WERI-Rb-1 (cell line): ENCODE results near the gene CDIP1.
"Not testable (repeated sequence)": the region's sequence is repeated elsewhere in the genome, so short reads cannot be mapped to it uniquely, and the experiment has no call there.

Experiments used
- DNase-seq: peaks from one replicate; pipeline ENCODE4 v3.0.0-alpha.2; 2020
- H3K27ac ChIP-seq: fragments of 250-450 bp; sonication (Bioruptor Pico); 2 replicates; pipeline ENCODE4 v1.5.1; 2020; ENCODE audit warnings: mild to moderate bottlenecking, moderate library complexity
- H3K27me3 ChIP-seq: fragments of 250-450 bp; sonication (Bioruptor Pico); 2 replicates; pipeline ENCODE4 v1.5.1; 2021; ENCODE audit warnings: mild to moderate bottlenecking, low read depth, moderate library complexity; ENCODE audit not compliant: insufficient read depth, severe bottlenecking
- H3K36me3 ChIP-seq: fragments of 250-450 bp; sonication (Bioruptor Pico); 2 replicates; pipeline ENCODE4 v1.5.1; 2020; ENCODE audit warnings: mild to moderate bottlenecking, moderate library complexity
- H3K4me3 ChIP-seq: 2 replicates; pipeline ENCODE4 v1.5.1; 2011; ENCODE audit warnings: low read depth, mild to moderate bottlenecking, control low read depth, low read length
- H3K9me3 ChIP-seq: fragments of 250-450 bp; sonication (Bioruptor Pico); 2 replicates; pipeline ENCODE4 v1.5.1; 2021; ENCODE audit warnings: mild to moderate bottlenecking, moderate library complexity; ENCODE audit not compliant: severe bottlenecking
- CTCF ChIP-seq: IDR thresholded peaks from 2 replicates; pipeline ENCODE4 v1.5.1; 2011; ENCODE audit warnings: low read depth, mild to moderate bottlenecking, control low read depth, inconsistent platforms, low read length

The CDIP1 gene

GRCh38 chr16:4576008-4576407, 37.4 kb upstream of the CDIP1 start:
- no peaks in the 10 kb centered on the region for H3K27me3 ChIP-seq
- H3K27ac ChIP-seq: no peak overlapping the region
- DNase-seq: no peak
- TF ChIP-seq CTCF: no peak
- H3K36me3 ChIP-seq: no peaks in the 10 kb centered on the region
- no peak overlapping the region for H3K4me3 ChIP-seq
- H3K9me3 ChIP-seq: no peaks in the 10 kb centered on the region

GRCh38 chr16:4574919-4575705, 36.5 kb upstream of the CDIP1 start:
- no peaks in the 10 kb centered on the region for H3K36me3 ChIP-seq
- peak; percentile 59 for TF ChIP-seq CTCF
- H3K27ac ChIP-seq: no peak overlapping the region
- H3K4me3 ChIP-seq: no peak overlapping the region
- no peaks in the 10 kb centered on the region for H3K9me3 ChIP-seq
- peak; percentile 39 for DNase-seq
- H3K27me3 ChIP-seq: no peaks in the 10 kb centered on the region

- not testable (repeated sequence) for H3K36me3 ChIP-seq, H3K9me3 ChIP-seq, DNase-seq, H3K27me3 ChIP-seq, H3K27ac ChIP-seq, H3K4me3 ChIP-seq
These were observed 35.4 kb upstream of the CDIP1 start for GRCh38 chr16:4573926-4574325.

GRCh38 chr16:4572715-4573114, 34.1 kb upstream of the CDIP1 start:
- no peak for TF ChIP-seq CTCF
- H3K4me3 ChIP-seq: no peak overlapping the region
- no peaks in the 10 kb centered on the region for H3K36me3 ChIP-seq
- no peak overlapping the region for H3K27ac ChIP-seq
- H3K27me3 ChIP-seq: no peaks in the 10 kb centered on the region
- no peak for DNase-seq
- H3K9me3 ChIP-seq: no peaks in the 10 kb centered on the region

GRCh38 chr16:4570688-4571321, 32.2 kb upstream of the CDIP1 start:
- H3K27ac ChIP-seq: no peak overlapping the region
- no peak for DNase-seq

More at GRCh38 chr16:4570688-4571321, 32.2 kb upstream of the CDIP1 start:
- H3K27me3 ChIP-seq: no peaks in the 10 kb centered on the region
- no peaks in the 10 kb centered on the region for H3K36me3 ChIP-seq
- H3K9me3 ChIP-seq: no peaks in the 10 kb centered on the region
- TF ChIP-seq CTCF: no peak
- H3K4me3 ChIP-seq: no peak overlapping the region
